PC-3 (cell line): ENCODE results near the gene CD52.

Source experiments
- CTCF ChIP-seq: fragments of 300-600 bp; sonication (generic); conservative IDR thresholded peaks from 2 replicates; pipeline ENCODE4 v1.5.1; 2017; ENCODE audit warnings: antibody characterized with exemption, low read depth, mild to moderate bottlenecking, low read length
- EZH2 ChIP-seq: fragments of 300-600 bp; sonication (generic); IDR thresholded peaks from one replicate; pipeline ENCODE4 v1.6.1; 2017; ENCODE audit warnings: antibody characterized with exemption, mild to moderate bottlenecking, low read length; ENCODE audit not compliant: unreplicated experiment

- TF ChIP-seq CTCF (no peak), EZH2 (no peak)
Observed at GRCh38 chr1:26367441-26367840, 49.7 kb downstream of the CD52 start.
